H9 (cell line): ENCODE data around the gene MAN1A1. TPM values are rescaled to one million over a fixed set of nuclear protein-coding genes. Genes with fewer than 3 reads are reported as not detected.
A peak's percentile ranks its signal among the peaks of the same experiment; 100 is the strongest.

Experiments
- DNase-seq: peaks from one replicate; pipeline ENCODE4 v3.0.0-alpha.2; 2017
- H2AFZ ChIP-seq: one replicate; pipeline ENCODE4 v1.6.1; 2013; ENCODE audit warnings: mild to moderate bottlenecking, low read length, control low read depth, moderate library complexity
- H2AK5ac ChIP-seq: 2 replicates; pipeline ENCODE4 v1.6.1; 2013; ENCODE audit warnings: low read length, control low read depth, mixed read lengths; ENCODE audit not compliant: insufficient read length
- H2BK120ac ChIP-seq: one replicate; pipeline ENCODE4 v1.6.1; 2013; ENCODE audit warnings: low read depth, mild to moderate bottlenecking, low read length, control low read depth, inconsistent platforms; ENCODE audit not compliant: poor library complexity, severe bottlenecking
- H2BK12ac ChIP-seq: 2 replicates; pipeline ENCODE4 v1.6.1; 2013; ENCODE audit warnings: low read length, control low read depth, mixed read lengths, low read depth; ENCODE audit not compliant: insufficient read length
- H2BK15ac ChIP-seq: 2 replicates; pipeline ENCODE4 v1.6.1; 2013; ENCODE audit warnings: low read depth, low read length, control low read depth
- H2BK20ac ChIP-seq: one replicate; pipeline ENCODE4 v1.6.1; 2013; ENCODE audit warnings: low read depth, mild to moderate bottlenecking, low read length, control low read depth, inconsistent platforms; ENCODE audit not compliant: poor library complexity, severe bottlenecking
- H2BK5ac ChIP-seq: 2 replicates; pipeline ENCODE4 v1.6.1; 2013; ENCODE audit warnings: low read length, control low read depth, mixed read lengths; ENCODE audit not compliant: insufficient read length
- H3K14ac ChIP-seq: 2 replicates; pipeline ENCODE4 v1.6.1; 2013; ENCODE audit warnings: low read length, control low read depth; ENCODE audit not compliant: insufficient read depth
- H3K18ac ChIP-seq: 2 replicates; pipeline ENCODE4 v1.6.1; 2013; ENCODE audit warnings: low read depth, mild to moderate bottlenecking, mixed read lengths, low read length, control low read depth; ENCODE audit not compliant: insufficient read length
- H3K23ac ChIP-seq: 2 replicates; pipeline ENCODE4 v1.6.1; 2013; ENCODE audit warnings: low read length, control low read depth, mixed read lengths, low read depth; ENCODE audit not compliant: insufficient read length
- H3K23me2 ChIP-seq: 2 replicates; pipeline ENCODE4 v1.6.1; 2013; ENCODE audit warnings: low read depth, mild to moderate bottlenecking, mixed read lengths, low read length, control low read depth; ENCODE audit not compliant: insufficient read length, poor library complexity, severe bottlenecking
- H3K27ac ChIP-seq: 2 replicates; pipeline ENCODE4 v1.5.1; 2013; ENCODE audit warnings: low read length, control low read depth, mixed read lengths, low read depth; ENCODE audit not compliant: insufficient read length
- H3K27me3 ChIP-seq: 2 replicates; pipeline ENCODE4 v1.6.1; 2013; ENCODE audit warnings: low read length, control low read depth, inconsistent platforms; ENCODE audit not compliant: insufficient read depth
- H3K4ac ChIP-seq: 2 replicates; pipeline ENCODE4 v1.6.1; 2013; ENCODE audit warnings: low read depth, mild to moderate bottlenecking, control low read depth, inconsistent platforms, low read length, moderate library complexity
- H3K4me1 ChIP-seq: 2 replicates; pipeline ENCODE4 v1.6.1; 2013; ENCODE audit warnings: low read length, control low read depth, inconsistent platforms; ENCODE audit not compliant: insufficient read depth
- H3K4me2 ChIP-seq: 2 replicates; pipeline ENCODE4 v1.6.1; 2013; ENCODE audit warnings: low read length, control low read depth, mixed read lengths; ENCODE audit not compliant: insufficient read length, insufficient read depth
- H3K56ac ChIP-seq: 2 replicates; pipeline ENCODE4 v1.6.1; 2013; ENCODE audit warnings: low read depth, mild to moderate bottlenecking, mixed read lengths, low read length, control low read depth; ENCODE audit not compliant: insufficient read length
- H3K79me1 ChIP-seq: 2 replicates; pipeline ENCODE4 v1.6.1; 2013; ENCODE audit warnings: low read depth, mild to moderate bottlenecking, moderate library complexity, low read length, control low read depth, inconsistent platforms; ENCODE audit not compliant: insufficient read depth, poor library complexity, severe bottlenecking
- H3K79me2 ChIP-seq: 2 replicates; pipeline ENCODE4 v1.6.1; 2013; ENCODE audit warnings: low read length, control low read depth, inconsistent platforms; ENCODE audit not compliant: insufficient read depth
- H3K9ac ChIP-seq: 2 replicates; pipeline ENCODE4 v1.6.1; 2013; ENCODE audit warnings: low read length, control low read depth, mixed read lengths; ENCODE audit not compliant: insufficient read length; ENCODE audit errors: extremely low read depth
- H3K9me3 ChIP-seq: one replicate; pipeline ENCODE4 v1.6.1; 2013; ENCODE audit warnings: low read depth, low read length, inconsistent platforms; ENCODE audit not compliant: control insufficient read depth
- H3T11ph ChIP-seq: one replicate; pipeline ENCODE4 v1.6.1; 2013; ENCODE audit warnings: mild to moderate bottlenecking, low read length, control low read depth, inconsistent platforms
- H4K20me1 ChIP-seq: one replicate; pipeline ENCODE4 v1.6.1; 2013; ENCODE audit not compliant: control insufficient read depth, insufficient read length, insufficient read depth
- H4K5ac ChIP-seq: 2 replicates; pipeline ENCODE4 v1.6.1; 2013; ENCODE audit warnings: low read depth, mild to moderate bottlenecking, mixed read lengths, low read length, control low read depth; ENCODE audit not compliant: insufficient read length
- H4K8ac ChIP-seq: replicated peaks from 2 replicates; pipeline ENCODE4 v1.6.1; 2013; ENCODE audit warnings: low read length, control low read depth, mixed read lengths, low read depth; ENCODE audit not compliant: insufficient read length
- H4K91ac ChIP-seq: 2 replicates; pipeline ENCODE4 v1.6.1; 2013; ENCODE audit warnings: low read depth, mild to moderate bottlenecking, moderate library complexity, mixed read lengths, low read length, control low read depth; ENCODE audit not compliant: insufficient read length
- H3K27ac Mint-ChIP-seq, 3 experiments: 2 replicates in 2 of 3; 3 replicates in 1 of 3; pipeline ENCODE4 v1.8.0; 2020 to 2021; ENCODE audit warnings: mixed read lengths in 3 of 3, mild to moderate bottlenecking in 1 of 3, moderate library complexity in 1 of 3
- H3K27me3 Mint-ChIP-seq: 2 replicates; pipeline ENCODE4 v1.8.0; 2021; ENCODE audit warnings: low read depth, mild to moderate bottlenecking, moderate library complexity, mixed read lengths
- H3K36me3 Mint-ChIP-seq, 3 experiments: 2 replicates in 2 of 3; 3 replicates in 1 of 3; pipeline ENCODE4 v1.8.0; 2020 to 2021; ENCODE audit warnings: low read depth in 3 of 3, mixed read lengths in 3 of 3; ENCODE audit not compliant: insufficient read depth in 1 of 3
- H3K4me1 Mint-ChIP-seq, 2 experiments: 2 replicates each; pipeline ENCODE4 v1.8.0; 2020; ENCODE audit warnings: mixed read lengths in 2 of 2
- H3K4me3 Mint-ChIP-seq, 2 experiments: 2 replicates in 1 of 2; 3 replicates in 1 of 2; pipeline ENCODE4 v1.8.0; 2020 to 2021; ENCODE audit warnings: mild to moderate bottlenecking in 2 of 2, mixed read lengths in 2 of 2, moderate library complexity in 1 of 2
- H3K9me3 Mint-ChIP-seq, 2 experiments: 2 replicates in 1 of 2; 3 replicates in 1 of 2; pipeline ENCODE4 v1.8.0; 2020; ENCODE audit warnings: mild to moderate bottlenecking in 2 of 2, mixed read lengths in 2 of 2, moderate library complexity in 1 of 2
- WGBS: extraction: QIAGEN DNeasy Blood & Tissue Kit; methylation state at CpG from one replicate; pipeline ENCODE4 v1.1.7; 2013; ENCODE audit warnings: missing lambda C conversion rate, low lambda C conversion rate, mixed read lengths; ENCODE audit not compliant: insufficient read length; ENCODE audit errors: extremely low coverage; 5-methylcytosine and 5-hydroxymethylcytosine counted together
- total RNA-seq: library from RNA; stranded (reverse); gene quantifications from 2 replicates; pipeline ENCODE4 v1.2.1, GENCODE V29; 2021
- TF ChIP-seq, protein P1 (sequence below): fragments of 200-600 bp; sonication (generic); conservative IDR thresholded peaks from 3 replicates; pipeline ENCODE4 v1.8.0; 2021; ENCODE audit warnings: antibody characterized with exemption, mild to moderate bottlenecking

MAN1A1 gene
- total RNA-seq, 1 experiment from 2014 or later: 1.6 TPM

GRCh38 chr6:119350202-119350951 lies 816 bp upstream of the MAN1A1 start:
- Histone ChIP-seq H3K14ac (peak overlapping the region; percentile 84), H3K4me1 (peaks cover 7% of the 10 kb centered on the region; the same call in 1 of the 2 replicates), H2BK15ac (no peak overlapping the region), H2BK12ac (no peak overlapping the region), H3K27ac (no peak overlapping the region), H3K23me2 (peaks cover 18% of the 10 kb centered on the region), H2BK5ac (no peak overlapping the region), H3K56ac (no peak overlapping the region), H3K4ac (no peak overlapping the region), H2BK120ac (no peak overlapping the region), H3K79me1 (no peaks in the 10 kb centered on the region), H2BK20ac (no peak overlapping the region), H3K79me2 (no peaks in the 10 kb centered on the region), H3T11ph (no peak overlapping the region), H3K4me2 (peak overlapping the region; percentile 90), H4K20me1 (no peaks in the 10 kb centered on the region), H4K91ac (no peak overlapping the region), H3K9ac (peak overlapping the region; percentile 36), H3K18ac (no peak overlapping the region), H3K9me3 (no peaks in the 10 kb centered on the region), H2AK5ac (no peak overlapping the region), H3K27me3 (peaks cover 4% of the 10 kb centered on the region; the same call in 1 of the 2 replicates), H4K8ac (no peak overlapping the region), H2AFZ (peak overlapping the region; percentile 80), H3K23ac (no peak overlapping the region), H4K5ac (no peak overlapping the region)
- no peak overlapping the region for H3K27ac Mint-ChIP-seq
- H3K9me3 Mint-ChIP-seq: no peaks in the 10 kb centered on the region
- peak overlapping the region; percentile 56 to 85 for H3K4me3 Mint-ChIP-seq
- WGBS: no CpG with 5 or more reads among the region's 24 CpGs
- no peak for DNase-seq
- no peaks in the 10 kb centered on the region for H3K36me3 Mint-ChIP-seq
- peaks cover 45% of the 10 kb centered on the region for H3K27me3 Mint-ChIP-seq
- peaks cover 20 to 23% of the 10 kb centered on the region in 2 experiments for H3K4me1 Mint-ChIP-seq
- TF ChIP-seq, protein P1, sequence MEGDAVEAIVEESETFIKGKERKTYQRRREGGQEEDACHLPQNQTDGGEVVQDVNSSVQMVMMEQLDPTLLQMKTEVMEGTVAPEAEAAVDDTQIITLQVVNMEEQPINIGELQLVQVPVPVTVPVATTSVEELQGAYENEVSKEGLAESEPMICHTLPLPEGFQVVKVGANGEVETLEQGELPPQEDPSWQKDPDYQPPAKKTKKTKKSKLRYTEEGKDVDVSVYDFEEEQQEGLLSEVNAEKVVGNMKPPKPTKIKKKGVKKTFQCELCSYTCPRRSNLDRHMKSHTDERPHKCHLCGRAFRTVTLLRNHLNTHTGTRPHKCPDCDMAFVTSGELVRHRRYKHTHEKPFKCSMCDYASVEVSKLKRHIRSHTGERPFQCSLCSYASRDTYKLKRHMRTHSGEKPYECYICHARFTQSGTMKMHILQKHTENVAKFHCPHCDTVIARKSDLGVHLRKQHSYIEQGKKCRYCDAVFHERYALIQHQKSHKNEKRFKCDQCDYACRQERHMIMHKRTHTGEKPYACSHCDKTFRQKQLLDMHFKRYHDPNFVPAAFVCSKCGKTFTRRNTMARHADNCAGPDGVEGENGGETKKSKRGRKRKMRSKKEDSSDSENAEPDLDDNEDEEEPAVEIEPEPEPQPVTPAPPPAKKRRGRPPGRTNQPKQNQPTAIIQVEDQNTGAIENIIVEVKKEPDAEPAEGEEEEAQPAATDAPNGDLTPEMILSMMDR: no peak
